Dermis blood vessel endothelial cell (primary cell): Measurements from ENCODE around the gene TNFRSF4. TPM values are rescaled to one million over a fixed set of nuclear protein-coding genes. Genes with fewer than 3 reads are reported as not detected.

Source experiments
- DNase-seq: peaks from one replicate; pipeline ENCODE4 v3.0.0; 2010
- total RNA-seq: library from RNA; depleted of rRNA; stranded (reverse); fragments of >200 nt; gene quantifications from 2 replicates; pipeline ENCODE4 v1.2.3, GENCODE V29; 2014

TNFRSF4 gene
- total RNA-seq, 1 donor from 2014 or later, result 4.8 TPM

DNA sequence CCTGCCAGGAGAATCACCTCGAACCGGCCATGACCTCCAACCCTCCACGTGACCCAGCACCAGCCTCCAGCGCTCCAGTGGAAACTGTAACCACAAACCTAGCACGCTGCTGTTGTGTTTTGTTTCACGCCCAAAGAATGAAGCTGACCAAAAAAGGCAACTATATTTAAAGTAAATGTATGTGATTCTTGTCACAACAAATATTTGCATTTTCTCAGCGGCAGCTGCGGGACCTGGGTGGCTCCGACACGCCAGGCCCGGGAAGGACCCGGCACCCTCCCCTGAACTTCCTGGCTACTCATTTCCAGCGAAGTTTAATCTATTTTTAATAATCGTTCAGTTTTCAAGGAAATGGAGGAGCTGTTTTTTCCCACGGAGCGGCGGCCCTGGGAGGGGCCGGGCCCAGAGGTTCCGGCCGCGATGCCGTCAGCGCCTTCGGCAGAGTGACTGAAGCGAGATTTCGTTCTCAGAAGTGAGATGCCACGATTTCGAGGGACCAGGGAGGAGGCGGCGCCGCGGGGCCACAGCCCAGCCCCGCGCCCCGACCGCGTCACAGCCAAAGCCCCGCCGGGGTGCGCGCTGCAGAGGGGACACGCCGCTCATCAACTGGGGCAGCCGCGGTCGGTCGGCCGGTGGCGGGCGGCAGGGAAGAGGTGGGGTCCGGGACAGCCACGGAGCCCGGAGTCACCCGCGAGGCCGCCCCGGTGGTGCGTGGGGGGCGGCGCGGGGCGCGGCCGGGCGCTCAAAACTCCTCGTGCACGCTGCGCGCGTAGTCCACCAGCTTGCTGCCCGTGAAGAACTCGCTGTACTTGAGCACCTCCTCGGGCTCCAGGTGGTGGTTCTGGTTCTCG lies 3.0 kb upstream of the TNFRSF4 start:
- no peak for DNase-seq

DNA sequence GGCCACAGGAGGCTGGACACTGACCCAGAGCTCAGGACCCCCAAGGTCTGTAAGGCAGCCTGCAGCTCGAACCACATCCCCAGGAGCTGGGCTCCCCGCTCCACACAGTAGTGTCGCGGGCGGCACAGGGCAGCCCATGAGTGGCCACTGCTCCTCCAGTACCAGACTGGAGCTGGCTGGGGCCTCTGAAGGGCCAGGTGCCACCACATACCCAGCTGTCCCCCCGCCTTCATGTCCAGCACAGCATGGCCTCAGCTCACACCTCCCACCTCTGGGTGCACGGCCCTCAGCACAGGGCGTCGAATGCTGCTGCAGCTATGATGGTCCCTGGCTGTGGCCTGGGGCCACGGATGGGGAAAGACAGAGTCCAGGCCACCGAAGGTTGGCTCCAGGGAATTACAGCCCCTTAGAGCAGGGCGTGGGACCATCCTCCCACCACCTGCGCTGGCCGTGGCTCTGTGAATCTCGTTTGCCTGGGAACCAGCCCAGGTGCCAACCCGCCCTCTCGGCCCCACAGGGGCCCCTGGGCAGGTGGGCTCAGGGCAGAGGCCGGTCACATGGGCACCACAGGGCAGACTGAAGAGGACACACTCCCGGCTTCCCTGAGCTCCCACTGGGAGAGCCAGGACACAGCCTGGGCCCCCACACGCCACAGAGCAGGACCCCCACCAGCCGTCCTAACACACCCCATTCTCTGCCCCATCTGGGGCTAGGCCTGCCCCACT lies 2.1 kb upstream of the TNFRSF4 start:
- DNase-seq, result no peak

DNA sequence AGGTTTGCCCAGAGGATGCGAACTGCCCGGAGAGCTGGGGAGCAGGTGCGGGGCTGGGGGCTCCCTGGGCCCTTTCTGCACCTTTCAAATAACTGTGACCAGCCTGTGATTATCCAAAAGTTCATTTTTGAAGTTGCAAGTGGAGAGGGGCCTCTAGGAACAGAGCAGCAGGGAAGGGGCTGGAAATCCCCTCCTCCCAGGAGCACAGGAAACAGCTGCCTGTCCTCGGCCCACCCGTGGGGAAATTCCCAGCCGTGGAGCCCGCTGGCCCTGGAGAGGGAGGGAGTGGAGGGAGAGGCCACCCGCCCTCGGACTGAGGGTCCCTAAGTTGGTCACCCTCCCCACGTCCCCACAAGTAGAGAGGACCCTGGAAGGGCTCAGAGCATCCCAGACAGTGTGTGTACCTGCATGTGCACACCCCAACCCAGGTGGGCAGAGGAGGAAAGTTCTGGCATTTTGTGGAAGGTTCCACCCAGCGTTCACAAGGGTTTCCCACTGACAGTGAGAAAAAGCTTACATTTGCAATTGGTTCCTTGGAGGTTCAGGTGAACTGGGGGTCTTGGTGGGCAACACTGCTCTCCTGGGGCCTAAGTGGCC lies 1.2 kb upstream of the TNFRSF4 start:
- DNase-seq, result peak; percentile 50

DNA sequence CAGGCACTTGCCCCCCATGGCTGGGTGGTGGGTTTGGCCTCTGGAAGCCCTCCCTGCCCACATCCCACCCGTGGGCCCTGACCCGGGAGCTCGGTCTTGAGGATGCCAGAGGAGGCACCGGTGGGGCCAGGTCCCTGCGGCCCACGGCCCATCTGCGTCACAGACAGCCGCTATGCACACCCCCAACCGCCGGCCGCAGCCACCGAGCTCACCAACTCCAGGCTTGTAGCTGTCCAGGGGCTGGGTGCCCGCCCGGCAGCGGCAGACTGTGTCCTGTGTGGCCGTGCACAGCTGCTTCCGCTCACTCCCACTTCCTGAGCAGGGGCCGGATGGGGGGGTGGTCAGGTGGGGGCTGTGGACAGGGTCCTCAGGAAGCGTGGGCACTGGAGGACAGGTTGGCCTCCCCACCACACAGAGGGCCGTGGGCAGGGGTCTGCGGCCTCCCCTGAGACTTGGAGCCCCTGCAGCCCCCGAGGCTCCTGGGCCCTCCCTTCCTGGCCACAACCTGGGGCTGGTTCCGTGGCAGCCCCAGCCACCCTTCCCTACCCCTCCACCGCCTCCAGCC lies 1.1 kb downstream of the TNFRSF4 start:
- DNase-seq, result peak; percentile 81

DNA sequence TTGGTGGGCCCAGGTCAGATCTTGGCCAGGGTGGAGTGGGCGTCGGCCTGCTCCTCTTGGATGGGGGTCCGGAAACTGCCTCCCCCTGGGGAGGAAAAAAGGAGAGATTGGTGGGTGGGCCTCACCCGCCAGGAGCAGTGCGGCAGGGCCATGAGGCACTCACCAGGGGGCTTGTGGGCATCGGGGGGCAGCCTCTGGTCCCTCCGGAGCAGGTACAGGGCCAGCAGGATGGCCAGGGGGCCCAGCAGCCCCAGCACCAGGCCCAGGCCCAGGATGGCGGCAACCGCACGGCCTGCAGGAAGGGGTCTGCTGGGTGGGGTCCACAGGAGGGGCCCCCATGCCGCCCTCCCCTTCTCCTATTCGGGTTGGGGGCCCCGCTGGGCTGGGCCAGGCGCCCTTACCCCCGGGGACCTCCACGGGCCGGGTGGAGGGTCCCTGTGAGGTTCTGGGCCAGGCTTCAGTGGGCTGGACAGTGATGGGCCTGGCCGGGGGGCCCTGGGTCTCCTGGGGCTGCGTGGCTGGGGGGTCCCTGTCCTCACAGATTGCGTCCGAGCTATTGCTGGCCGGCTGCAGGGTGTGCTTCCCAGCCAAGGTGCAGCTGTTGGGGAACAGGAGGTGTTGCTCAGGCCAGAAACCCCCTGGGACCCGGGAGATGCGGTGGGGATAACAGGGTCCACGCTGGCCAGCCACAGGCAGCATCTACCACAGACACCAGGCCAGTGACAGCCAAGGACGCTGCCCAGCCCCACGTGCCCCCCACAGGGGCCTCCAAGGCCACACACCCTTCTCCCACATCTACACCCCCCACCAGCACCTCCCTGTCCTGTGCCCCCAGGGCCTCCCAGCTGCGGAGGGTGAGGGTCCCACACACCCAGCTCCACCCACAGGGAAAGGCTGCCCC lies 2.2 kb downstream of the TNFRSF4 start:
- no peak for DNase-seq

DNA sequence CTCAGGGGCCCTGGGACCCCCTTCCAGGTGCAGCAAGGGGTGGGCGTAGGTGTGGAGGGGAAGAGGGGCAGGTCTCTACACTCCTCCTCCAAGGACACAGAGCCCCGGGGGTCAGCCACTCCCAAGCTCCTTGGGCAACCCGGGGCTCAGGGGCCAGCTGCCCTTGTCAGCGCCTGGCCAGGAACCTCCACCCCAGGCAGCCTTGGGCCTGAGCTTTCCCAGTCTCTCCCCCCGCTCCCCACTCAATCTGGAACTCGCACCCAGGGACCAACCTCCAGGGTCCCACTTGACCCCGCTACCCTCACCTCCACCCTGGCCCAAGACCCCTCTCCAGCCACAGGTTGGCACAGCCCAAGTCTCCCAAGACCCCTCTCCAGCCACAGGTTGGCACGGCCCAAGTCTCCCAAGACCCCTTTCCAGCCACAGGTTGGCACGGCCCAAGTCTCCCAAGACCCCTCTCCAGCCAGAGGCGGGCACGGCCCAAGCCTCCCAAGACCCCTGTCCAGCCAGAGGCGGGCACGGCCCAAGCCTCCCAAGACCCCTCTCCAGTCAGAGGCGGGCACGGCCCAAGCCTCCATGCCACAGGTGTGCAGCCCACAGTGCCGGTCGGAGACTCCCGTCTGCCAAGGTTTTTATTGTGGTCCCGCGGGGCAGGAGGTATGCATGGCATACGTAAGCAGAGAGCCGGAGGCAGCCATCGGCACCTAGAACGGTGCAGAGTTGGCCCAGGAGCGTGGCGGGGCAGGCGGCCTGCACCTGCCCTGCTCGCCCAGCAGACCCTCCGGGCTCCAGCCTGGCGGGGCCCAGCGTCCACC lies 3.0 kb downstream of the TNFRSF4 start:
- DNase-seq, result no peak

DNA sequence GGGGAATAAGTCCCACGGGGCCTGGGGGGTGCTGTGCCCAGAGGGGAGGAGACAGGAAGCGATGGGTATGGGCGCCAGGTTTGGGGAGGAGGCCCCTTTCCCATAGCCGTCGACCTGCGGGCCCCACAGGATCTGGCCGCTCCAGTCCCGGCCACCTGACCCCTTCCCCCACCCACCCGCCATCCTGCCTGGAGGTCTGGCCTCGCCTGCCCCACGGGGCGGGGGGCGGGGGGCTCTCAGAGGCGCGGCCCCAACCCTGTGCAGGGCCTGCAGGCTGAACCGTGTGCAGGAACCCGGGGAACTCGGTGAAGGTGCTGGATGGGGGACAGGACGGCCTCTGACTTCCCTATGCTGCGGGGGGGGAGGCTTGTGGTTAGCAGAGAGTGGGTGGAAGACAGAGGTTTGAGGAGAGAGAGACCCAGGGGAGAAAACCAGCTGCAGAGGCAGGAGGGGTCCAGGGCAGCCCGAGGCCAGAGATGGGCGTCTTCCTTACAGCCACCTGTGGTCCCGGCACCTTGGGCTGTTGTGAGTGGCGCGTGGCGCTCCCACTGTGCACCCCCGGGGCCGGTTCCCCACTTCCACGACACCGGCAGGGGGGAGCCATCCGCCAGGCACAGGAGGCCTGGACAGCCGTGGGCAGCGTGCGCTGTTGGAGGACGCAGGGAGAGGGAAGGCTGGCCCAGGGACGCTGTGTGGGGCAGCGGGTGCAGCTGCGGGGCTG lies 5.1 kb downstream of the TNFRSF4 start:
- no peak for DNase-seq

DNA sequence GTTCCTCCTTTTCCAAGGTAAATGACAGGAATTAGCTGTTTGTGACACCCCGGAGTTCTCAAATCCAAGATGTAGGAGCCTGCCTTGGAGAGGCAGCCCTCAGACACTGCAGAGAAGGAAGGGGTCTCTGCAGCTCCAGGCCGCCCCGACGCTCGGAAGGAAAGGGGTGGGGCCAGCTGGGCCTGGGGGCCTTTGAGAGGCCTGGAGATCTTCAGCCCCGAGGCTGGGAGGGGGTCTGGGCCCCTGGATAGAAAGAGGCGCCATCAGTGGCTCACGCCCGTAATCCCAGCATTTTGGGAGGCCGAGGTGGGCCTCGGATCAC lies 6.4 kb downstream of the TNFRSF4 start:
- DNase-seq, result no peak

DNA sequence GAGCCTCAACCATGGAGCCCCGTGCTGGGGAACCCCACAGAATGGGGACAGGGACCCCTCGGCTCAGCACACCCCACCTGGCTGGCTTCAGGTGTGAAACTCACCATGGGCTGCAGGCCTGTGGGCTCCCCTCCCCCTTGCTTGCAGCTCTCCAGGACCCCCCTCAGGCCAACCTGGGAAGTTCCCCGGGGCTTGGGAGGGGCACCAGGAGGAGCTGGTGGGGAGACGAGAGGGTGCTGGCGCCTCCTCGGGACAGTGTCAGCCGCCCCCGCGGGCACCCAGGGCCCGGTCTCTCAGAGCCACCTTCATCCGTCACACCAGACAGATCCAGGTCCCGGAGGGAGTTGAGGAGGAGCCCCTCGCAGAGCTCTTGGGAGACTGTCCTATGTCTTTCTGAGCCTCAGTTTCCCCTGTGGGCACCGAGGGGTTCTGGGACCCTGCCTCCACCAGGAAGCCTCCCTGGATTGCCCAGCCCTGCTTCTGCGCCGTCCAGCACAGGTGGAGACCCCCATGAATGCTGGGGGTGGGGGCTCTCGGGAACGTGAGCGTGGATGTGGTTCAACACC lies 6.9 kb downstream of the TNFRSF4 start:
- no peak for DNase-seq

DNA sequence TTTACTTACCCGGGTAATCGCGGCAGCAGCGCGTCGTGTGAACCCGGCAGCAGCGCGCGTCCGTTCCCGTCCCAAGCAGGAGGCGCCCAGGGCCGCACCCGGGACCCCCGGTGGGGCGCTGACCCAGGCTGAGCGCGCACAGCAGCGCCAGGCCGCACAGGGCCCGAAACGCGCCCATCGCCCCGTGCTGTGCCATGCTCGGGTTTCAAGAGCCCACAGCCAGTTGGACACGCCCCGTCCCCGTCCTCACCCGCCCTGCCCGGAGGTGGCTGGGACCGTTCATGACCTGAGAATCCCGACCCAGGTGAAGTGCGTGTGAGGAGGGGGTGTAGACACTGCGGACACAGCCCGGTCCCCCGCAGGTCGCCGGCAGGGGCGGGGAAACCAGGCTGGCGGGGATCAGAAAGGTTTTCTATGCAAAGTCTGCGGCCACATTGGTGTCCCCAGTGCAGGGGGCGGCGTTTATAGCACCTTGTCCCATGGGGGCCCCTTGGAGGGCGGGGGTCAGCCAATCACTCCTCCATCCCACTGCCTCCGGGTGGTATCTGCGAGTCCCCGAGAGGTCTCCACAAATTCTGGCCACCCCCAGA lies 7.5 kb downstream of the TNFRSF4 start, which contains the start of gene TNFRSF18:
TNFRSF18 (minus strand) TSS at position 217 of the 590 bp plus-strand sequence; CDS start at position 196, 21 bp downstream.
- DNase-seq, result no peak

DNA sequence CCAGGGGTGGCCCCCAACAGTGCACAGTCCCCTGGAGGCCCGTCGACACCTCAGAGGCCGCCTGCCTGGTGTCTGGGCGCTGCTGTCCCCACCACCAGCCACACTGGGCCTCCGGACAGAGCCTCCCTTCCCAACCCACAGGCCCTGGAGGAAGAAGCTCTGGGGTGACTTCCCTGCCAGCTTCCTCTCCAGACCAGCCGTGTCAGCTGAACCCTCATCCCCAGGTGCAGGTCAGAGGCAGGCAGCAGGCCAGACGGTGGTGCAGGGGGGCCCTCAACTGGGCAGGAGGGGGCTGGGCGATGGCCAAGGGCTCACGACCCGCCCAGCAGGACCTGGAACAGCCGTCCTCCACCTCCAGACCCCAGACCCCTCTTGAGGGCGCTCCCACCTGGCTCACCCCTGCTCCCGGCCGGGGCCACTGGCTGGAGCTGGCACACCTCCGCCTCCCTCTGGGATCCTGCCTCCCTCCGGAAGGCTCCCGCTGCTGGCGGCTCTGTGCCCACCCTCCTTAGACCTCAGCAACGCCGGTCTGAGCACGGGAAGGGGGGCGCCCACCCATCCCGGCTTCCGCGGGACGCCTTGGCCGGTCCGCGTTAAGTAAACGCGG lies 8.1 kb downstream of the TNFRSF4 start:
- DNase-seq, result no peak

DNA sequence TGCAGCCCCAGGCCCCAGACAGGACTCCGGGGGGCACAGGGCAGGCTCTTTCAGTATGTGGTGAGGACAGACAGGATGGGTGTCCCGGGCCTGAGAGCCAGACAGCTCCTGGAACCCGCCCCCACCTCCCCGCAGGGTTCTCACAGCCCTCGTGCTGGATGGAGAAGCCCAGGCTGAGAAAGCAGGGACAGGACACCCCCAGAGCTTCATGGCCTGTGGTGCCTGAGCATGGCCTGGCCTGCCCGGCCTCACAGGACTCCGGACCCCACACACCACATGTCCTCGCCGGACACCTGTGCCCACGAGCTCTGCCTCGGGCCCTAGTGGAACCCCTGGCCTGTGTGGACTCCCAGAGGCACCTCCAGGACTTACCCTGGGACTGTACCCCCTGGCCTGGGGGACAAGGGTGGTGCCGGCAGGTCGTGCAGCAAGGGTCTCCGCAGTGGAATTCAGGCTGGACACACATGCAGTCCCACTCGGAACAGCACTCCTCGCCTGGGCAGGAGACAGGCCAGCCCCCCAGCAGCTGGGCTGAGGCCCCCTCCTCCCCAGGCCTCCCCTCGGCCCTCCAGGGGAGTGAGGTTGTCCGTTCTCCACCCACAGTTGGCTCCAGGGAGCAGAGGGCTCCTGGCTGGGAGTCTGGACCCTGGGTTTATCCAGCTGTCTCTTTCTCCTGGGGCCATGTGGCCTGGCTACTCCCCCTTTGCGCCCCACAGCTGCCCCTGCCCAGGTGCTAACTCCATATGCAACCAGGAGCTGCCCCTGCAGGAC lies 8.8 kb downstream of the TNFRSF4 start:
- DNase-seq, result no peak

DNA sequence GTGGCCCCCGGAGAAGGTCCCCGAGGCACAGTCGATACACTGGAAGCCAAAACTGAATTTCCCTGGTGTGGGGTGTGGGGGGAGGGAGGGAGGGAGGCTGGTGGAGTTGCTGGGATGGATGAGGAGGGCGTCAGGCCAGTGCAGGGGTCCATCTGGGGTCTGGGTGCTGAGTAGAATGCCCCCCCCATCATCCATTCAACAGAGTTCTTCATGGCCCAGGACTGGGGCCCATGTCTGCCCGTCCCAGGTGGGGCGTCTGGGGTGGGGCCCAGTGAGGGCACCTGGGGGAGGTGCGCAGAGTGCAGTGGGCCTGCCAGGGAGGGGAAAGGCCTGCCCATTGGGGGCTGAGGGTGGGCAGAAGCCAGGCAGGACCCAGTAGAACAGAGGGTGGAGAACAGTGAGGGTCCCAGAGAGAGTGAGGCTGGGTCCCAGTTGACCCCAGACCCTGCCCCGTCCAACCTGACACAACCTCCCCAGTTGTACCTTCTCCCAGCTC lies 9.5 kb downstream of the TNFRSF4 start:
- no peak for DNase-seq

DNA sequence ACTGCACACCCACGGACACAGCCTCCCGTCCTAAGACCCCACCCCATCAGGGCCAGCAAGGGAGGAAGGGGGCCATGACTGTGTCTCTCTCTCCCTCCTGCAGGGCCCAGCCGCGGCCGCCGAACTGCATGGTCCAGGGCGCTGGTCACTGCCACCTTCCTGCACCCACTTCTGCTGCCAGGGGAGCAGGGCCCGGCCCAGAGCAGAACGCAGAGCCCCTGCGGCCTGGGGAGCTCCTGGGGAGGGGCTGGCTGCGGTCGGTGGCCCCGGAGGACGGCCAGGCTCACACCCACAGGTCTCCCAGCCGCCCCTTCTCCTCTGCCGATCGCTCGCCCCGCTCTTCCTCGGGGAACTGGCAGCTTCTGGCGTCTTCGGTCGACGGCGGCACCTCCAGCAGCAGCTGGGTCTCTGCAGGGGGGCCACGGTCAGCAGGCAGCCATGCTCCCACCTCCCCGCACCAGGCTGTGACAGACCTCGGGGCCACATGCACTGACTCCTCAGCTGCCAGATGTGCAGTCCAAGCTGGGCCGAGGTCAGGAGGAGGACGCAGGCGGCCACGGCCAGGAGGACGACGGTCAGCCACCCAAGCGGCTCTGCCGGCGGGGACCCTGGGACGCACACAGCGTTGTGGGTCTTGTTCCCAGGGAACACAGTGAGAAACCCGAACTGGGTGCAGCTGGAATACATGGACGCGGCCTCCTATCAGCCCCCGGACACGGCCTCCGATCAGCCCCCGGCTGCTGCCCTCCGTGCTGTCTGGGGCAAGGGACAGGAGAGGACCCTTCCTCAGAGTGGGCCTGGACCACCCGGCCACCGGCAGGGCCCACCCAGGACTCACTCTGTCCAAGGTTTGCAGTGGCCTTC lies 10.2 kb downstream of the TNFRSF4 start:
- DNase-seq, result no peak

DNA sequence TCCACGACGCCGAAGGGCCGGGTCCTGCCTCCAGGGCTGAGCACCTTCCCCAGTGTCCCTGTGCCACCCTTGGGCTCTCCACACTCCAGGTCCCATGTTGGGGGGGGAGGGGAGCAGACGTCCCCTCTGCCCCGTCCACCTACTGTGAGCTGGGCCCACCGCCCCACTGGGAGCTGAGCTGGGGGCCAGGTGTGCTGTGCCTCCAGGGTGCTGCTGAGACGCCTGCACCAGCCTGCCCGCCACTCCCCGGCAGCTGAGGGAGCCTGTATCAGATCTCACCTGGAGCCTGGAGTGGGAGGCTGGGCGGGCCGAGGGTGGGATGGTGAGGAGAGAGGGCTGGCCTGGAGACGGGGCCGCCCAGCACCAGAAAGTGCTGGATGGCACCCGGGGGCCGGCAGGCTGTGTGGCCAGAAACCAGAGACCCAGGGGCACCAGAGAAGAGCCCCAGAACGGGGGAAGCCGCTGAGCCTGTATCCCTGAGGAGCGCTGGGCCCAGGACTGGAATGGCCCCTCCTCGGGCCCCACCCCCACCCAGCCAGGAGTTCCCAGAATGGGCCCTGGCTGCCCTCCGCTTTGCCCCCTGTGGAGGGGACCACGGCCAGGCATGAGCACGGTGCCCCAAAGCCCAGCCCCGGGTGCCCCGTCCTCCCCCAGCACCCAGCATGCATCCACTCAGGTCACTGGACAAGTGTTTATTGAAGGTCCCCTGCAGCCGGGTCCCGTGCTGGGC lies 11.0 kb downstream of the TNFRSF4 start:
- DNase-seq, result no peak
